Effector CD4-positive, alpha-beta T cell (primary cell): ENCODE data around the gene SSR3.
"Not testable (repeated sequence)": the region's sequence is repeated elsewhere in the genome, so short reads cannot be mapped to it uniquely, and the experiment has no call there.

Experiments used
- DNase-seq: peaks from one replicate; pipeline ENCODE4 v3.0.0-alpha.2; 2020
- total RNA-seq: gene quantifications from one replicate; lab custom pipeline; 2026; lab: John Stamatoyannopoulos, UW

Gene SSR3
- 56.8 reads per million, percentile 71 among the genes with 10 or more reads in this experiment for total RNA-seq

GRCh38 chr3:156554842-156555687, at the start of gene SSR3:
Gene SSR3 (minus strand): TSS chr3:156555117. CDS start chr3:156555089, 28 bp downstream.
- DNase-seq: peak; percentile 98

- no peak for DNase-seq
These were observed 49.2 kb upstream of the SSR3 start for GRCh38 chr3:156604064-156604641.

- DNase-seq: no peak
These were observed 48.6 kb upstream of the SSR3 start for GRCh38 chr3:156603379-156604017.

DNA sequence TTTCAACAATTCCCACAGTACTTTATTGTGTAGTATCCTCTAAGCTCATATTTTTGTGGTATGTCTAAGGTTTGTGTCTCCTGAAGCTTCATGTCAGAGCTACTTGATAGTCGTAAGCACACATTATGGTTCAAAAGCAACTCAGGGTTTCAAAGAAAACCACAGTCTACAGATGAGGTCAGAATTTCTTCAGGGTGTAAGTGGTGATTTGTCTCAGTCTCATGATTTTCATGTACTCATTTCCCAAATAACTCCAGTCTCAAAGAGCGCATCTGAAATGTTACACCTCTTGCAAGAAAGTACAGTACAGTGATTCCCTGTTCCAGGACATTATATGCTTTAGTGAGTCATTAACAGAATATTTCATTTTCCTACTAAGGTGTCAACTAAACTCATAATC, 47.5 kb upstream of the SSR3 start:
- no peak for DNase-seq

GRCh38 chr3:156601497-156601896, 46.6 kb upstream of the SSR3 start:
- DNase-seq: no peak

DNA sequence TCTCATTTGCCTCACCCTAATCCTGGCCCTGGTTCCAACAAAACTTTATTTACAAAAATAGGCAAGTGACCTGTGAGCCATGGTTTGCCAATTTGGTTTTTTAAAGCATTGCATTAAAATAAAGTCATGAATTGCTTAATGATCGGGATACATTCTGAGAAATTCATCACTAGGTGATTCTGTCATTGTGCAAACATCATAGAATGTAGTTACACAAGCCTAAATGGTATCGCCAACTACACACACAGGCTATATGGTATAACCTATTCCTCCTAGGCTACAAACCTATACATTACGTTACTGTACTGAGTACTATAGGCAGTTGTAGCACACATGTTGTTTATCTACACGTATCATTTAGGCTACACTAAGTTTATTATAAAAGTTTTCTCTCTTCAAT, 45.9 kb upstream of the SSR3 start:
- DNase-seq: no peak

GRCh38 chr3:156599089-156599874, 44.4 kb upstream of the SSR3 start:
- DNase-seq: no peak

DNA sequence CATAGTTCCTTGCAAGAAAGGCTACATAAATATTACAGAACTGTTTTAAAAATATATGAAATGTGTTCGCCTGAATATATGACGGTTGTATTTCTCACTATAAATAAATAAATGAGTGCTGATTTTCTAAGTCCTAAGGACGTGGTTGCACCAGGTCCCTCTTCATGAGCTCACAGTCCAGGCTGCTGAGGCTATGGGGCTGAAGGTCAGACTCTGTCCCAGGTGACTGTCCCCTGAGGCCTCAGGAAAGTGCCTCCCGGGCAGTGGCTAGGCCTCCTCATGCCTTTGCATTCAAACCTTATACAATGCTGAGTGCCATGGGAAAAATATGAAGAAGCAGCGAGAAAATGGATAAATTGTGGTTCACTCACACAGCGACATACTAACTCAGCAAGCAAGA, 43.5 kb upstream of the SSR3 start:
- DNase-seq: no peak

- DNase-seq: no peak
These were observed 39.3 kb upstream of the SSR3 start for GRCh38 chr3:156594219-156594683.

- DNase-seq: no peak
These were observed 38.9 kb upstream of the SSR3 start for GRCh38 chr3:156593814-156594213.

GRCh38 chr3:156589806-156590205, 34.9 kb upstream of the SSR3 start:
- not testable (repeated sequence) for DNase-seq

DNA sequence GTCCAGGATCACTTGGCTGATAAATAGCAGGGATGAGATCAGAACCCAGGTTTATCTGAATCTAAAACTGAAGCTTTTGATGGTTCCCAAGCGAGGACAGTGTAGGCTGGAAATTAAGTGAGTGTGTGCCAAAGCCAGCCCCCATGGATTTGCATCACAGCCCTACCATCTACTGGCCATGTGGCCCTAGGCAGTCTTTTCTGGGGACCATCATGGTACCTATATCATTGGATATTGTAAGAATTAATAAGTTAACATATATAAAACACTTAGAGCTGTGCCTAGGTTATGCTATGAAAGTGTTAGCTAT, 32.8 kb upstream of the SSR3 start:
- no peak for DNase-seq

GRCh38 chr3:156586905-156587759, 32.2 kb upstream of the SSR3 start:
- DNase-seq: no peak

GRCh38 chr3:156583469-156583868, 28.6 kb upstream of the SSR3 start:
- no peak for DNase-seq

GRCh38 chr3:156582532-156583183, 27.7 kb upstream of the SSR3 start:
- no peak for DNase-seq

- DNase-seq: no peak
These were observed 27.0 kb upstream of the SSR3 start for GRCh38 chr3:156581954-156582353.

GRCh38 chr3:156581033-156581432, 26.1 kb upstream of the SSR3 start:
- no peak for DNase-seq

GRCh38 chr3:156579427-156579851, 24.5 kb upstream of the SSR3 start:
- DNase-seq: no peak

DNA sequence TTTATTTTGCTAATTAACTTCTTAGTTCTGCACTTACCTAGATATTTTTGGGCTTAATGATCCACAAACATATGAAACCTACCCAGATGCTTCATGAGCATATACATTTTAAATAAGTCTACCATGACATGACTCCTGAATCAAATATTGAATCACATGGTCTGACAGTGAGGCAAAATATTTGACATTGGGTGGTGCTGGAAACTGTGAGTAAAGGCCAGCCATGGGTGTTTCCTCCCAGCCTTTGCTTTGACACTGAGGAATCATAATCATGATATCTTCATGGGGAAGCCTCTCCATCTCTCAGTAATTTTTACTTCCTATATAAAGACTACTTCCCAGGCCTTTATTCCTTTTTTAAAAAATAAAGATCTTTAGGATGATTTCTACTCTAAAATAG, 22.8 kb upstream of the SSR3 start:
- DNase-seq: no peak

DNA sequence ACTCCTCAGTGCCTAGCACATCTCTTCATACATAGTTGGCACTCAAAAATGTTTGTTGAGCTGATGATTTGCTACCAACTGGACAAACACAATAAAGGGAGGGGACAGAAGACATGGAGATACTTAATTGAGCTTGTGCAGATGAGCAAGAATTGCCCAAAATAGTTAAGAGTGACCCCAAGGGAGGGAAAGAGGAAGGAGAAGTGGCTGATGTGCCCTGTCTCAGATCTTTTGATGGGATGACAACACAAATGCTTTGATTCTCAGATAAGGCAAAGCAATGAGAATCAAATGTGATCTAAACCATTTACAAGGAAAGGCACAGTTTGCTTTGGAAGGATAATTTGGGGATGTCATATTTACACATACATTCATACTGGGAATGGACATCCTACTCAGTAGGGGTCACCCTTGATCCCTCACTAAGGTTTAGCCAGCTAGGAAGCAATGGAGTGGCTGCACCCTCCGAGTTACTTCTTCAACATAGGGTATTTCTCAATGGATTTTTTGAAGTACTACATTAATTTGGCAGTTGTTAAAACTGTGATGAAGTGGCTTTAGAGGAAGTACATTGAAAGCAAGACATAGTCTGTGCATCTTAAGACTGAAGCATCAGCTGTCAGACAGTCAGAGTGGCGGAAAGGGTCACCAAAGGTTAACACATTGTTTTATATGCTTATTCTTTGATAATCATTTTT, 21.9 kb upstream of the SSR3 start:
- no peak for DNase-seq

- DNase-seq: no peak
These were observed 21.1 kb upstream of the SSR3 start for GRCh38 chr3:156576051-156576450.
